NB4 (cell line): ENCODE results near the gene RCN1.

Source experiments
- MYC ChIP-seq: IDR thresholded peaks from 2 replicates; pipeline ENCODE4 v1.6.1; 2011; ENCODE audit warnings: low read depth, low read length
- POLR2A ChIP-seq: IDR thresholded peaks from 2 replicates; pipeline ENCODE4 v1.6.1; 2011; ENCODE audit warnings: mild to moderate bottlenecking; ENCODE audit not compliant: insufficient read length; ENCODE audit errors: extremely low read depth
- TF ChIP-seq, protein P1 (sequence below): IDR thresholded peaks from 2 replicates; pipeline ENCODE4 v1.6.1; 2011; ENCODE audit warnings: low read depth, low read length
- TF ChIP-seq, protein P2 (sequence below): IDR thresholded peaks from one replicate; pipeline ENCODE4 v1.5.1; 2012; ENCODE audit warnings: low read depth, low read length

DNA sequence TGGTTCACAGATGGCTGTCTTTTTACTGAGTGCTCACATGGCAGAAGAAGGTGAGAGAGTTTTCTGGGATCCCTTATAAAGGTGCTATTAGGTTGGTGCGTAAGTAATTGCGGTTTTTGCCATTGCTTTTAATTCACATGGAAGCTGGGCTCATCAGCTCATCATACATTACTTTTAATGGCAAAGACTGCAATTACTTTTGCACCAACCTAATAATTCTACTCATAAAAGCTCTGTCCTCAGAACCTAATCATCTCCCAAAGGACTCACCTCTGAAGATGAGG is 23.0 kb downstream of the RCN1 start:
- TF ChIP-seq, protein P1, sequence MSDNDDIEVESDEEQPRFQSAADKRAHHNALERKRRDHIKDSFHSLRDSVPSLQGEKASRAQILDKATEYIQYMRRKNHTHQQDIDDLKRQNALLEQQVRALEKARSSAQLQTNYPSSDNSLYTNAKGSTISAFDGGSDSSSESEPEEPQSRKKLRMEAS, result no peak
- TF ChIP-seq, protein P2, sequence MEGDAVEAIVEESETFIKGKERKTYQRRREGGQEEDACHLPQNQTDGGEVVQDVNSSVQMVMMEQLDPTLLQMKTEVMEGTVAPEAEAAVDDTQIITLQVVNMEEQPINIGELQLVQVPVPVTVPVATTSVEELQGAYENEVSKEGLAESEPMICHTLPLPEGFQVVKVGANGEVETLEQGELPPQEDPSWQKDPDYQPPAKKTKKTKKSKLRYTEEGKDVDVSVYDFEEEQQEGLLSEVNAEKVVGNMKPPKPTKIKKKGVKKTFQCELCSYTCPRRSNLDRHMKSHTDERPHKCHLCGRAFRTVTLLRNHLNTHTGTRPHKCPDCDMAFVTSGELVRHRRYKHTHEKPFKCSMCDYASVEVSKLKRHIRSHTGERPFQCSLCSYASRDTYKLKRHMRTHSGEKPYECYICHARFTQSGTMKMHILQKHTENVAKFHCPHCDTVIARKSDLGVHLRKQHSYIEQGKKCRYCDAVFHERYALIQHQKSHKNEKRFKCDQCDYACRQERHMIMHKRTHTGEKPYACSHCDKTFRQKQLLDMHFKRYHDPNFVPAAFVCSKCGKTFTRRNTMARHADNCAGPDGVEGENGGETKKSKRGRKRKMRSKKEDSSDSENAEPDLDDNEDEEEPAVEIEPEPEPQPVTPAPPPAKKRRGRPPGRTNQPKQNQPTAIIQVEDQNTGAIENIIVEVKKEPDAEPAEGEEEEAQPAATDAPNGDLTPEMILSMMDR, result no peak
- TF ChIP-seq POLR2A, result no peak
- TF ChIP-seq MYC, result no peak
